HG02623 (cell line): Measurements from ENCODE around the gene TMEM45B.

Experiments
- ATAC-seq: cut with Tn5 transposase; IDR thresholded peaks from one replicate; pipeline ENCODE4 v1.9.1; 2021; ENCODE audit warnings: moderate library complexity; ENCODE audit not compliant: unreplicated experiment

The TMEM45B gene

DNA sequence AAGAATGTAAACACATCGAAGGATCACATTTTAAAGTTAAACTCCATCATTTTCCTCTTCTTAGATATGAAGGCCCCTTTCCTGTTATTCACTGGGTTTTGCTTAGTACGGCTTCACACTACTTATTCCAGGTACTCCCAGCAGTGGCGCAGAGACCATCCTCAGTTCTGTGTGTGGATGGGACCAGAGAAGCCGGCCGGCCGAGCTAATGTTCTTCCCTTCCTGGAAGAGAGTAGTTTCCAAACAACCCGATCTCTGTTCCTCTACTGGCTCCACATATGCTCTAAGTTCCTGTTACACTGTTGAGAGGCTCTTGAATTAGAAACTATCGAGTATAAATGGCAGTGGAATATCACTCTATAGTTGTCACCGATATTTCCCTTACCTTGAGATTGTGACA is 80.4 kb downstream of the TMEM45B start:
- no peak for ATAC-seq

DNA sequence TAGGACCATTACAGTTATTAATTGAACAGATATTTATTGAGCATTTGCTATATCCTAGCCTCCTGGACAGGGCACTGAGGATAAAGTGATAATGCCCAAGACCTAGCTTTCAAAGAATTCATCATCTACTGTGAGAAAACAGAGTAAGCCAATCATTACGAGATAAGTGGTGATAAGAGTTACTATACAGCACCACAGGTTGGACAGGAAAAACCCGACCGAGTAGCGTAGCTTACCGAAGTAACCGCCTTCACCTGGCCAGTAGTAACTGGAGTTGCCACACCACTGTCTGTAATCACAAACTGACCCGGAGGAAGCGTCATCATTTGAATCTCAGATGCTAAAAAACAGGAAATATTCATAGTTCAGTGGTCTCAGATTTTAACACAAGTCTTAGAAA is 89.8 kb downstream of the TMEM45B start:
- ATAC-seq = no peak
